Measurements from ENCODE around the gene KIF5A. TPM values are rescaled to one million over a fixed set of nuclear protein-coding genes. Genes with fewer than 3 reads are reported as not detected.
A peak's percentile ranks its signal among the peaks of the same experiment; 100 is the strongest.

The KIF5A gene
- total RNA-seq, 4 donors from 2014 or later: 1.9 to 4.8 (median 2.9) TPM

- H3K27ac ChIP-seq: no peak overlapping the region
- 44 to 48% methylated on average over 13 of the region's 13 CpGs for WGBS, 2 donors
- DNase-seq (ENCODE audit: low spot score in 2 of 2): peak; percentile 30 to 90
- no peaks in the 10 kb centered on the region for H3K4me1 ChIP-seq
- H3K9me3 ChIP-seq: no peaks in the 10 kb centered on the region
- no peaks in the 10 kb centered on the region for H3K36me3 ChIP-seq
- TF ChIP-seq EP300 (IDR thresholded peaks at IDR 0.05) (peak in 1 of 2 donors; percentile 16), CTCF (IDR thresholded peaks at IDR 0.05) (peak; percentile 89 to 96 (median 92)), POLR2A (IDR thresholded peaks at IDR 0.05) (no peak)
- no peaks in the 10 kb centered on the region for H3K27me3 ChIP-seq
- H3K4me3 ChIP-seq: no peak overlapping the region
These were observed 33.4 kb downstream of the KIF5A start for GRCh38 chr12:57583008-57583831.

DNA sequence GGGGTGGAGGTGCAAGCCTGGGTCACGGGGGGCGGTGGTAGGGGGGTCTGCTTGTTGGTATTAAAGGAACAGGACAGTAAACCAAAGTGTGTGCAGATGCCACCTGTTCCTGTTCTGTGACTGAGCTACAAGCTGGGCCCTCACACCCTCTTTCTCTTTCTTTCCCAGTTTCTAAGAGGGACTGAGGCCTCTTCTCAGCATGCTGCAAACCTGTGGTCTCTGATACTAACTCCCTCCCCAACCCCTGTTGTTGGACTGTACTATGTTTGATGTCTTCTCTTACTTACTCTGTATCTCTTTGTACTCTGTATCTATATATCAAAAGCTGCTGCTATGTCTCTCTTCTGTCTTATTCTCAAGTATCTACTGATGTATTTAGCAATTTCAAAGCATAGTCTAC is 34.2 kb downstream of the KIF5A start:
- no peak for TF ChIP-seq EP300 (IDR thresholded peaks at IDR 0.05)
- no peak for TF ChIP-seq POLR2A (IDR thresholded peaks at IDR 0.05)
- no peak for TF ChIP-seq CTCF (IDR thresholded peaks at IDR 0.05)
- Histone ChIP-seq H3K4me3 (no peak overlapping the region), H3K4me1 (no peaks in the 10 kb centered on the region), H3K36me3 (no peaks in the 10 kb centered on the region), H3K9me3 (no peaks in the 10 kb centered on the region), H3K27ac (no peak overlapping the region), H3K27me3 (no peaks in the 10 kb centered on the region)
- 91 to 96% methylated on average over 2 of the region's 2 CpGs for WGBS, 2 donors
- DNase-seq (ENCODE audit: low spot score in 2 of 2): no peak

DNA sequence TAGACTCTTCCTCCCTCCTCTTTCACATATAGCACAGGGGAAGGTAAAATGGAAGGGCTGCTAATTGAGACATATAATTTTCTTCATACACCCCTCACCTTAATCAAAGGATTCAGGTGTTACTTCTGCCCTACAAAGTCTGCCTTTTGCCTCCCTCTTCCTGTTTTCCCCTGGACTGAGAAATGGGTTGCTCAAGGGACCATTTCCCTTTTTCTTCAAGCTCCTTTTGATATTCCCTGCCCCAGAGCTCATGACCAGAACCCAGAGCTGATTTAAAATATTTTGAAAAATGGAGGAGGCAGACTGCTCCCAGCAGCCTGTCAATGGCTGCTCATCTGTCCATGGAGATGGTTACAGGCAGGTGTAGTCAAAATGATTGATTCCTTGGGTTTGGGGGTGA is 34.8 kb downstream of the KIF5A start:
- Histone ChIP-seq H3K27ac (no peak overlapping the region), H3K9me3 (no peaks in the 10 kb centered on the region), H3K4me1 (no peaks in the 10 kb centered on the region), H3K36me3 (no peaks in the 10 kb centered on the region), H3K27me3 (no peaks in the 10 kb centered on the region), H3K4me3 (no peak overlapping the region)
- no peak for TF ChIP-seq POLR2A (IDR thresholded peaks at IDR 0.05)
- no peak for TF ChIP-seq EP300 (IDR thresholded peaks at IDR 0.05)
- no peak for TF ChIP-seq CTCF (IDR thresholded peaks at IDR 0.05)
- no peak for DNase-seq (ENCODE audit: low spot score in 2 of 2)

DNA sequence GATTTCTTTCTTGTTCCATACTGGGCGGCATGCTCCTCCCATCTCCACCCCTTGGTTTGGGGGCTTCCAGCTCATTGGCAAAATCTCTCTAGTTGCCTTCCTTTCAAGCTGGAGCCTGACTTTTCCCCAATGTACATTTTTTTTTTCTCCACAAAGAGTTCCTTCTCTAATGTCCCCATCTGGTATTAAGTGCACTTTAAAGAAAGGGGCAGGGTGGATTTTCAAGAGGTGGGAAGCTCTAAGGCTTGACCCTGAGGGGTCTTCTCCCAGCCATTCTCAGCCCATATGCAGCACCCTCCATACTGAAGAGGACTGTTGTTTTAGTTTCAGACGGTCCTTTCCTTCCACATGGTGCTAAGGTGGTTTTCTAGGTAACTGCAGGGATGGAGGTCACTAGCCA is 35.3 kb downstream of the KIF5A start:
- Histone ChIP-seq H3K4me3 (no peak overlapping the region), H3K9me3 (no peaks in the 10 kb centered on the region), H3K27me3 (no peaks in the 10 kb centered on the region), H3K4me1 (no peaks in the 10 kb centered on the region), H3K36me3 (no peaks in the 10 kb centered on the region), H3K27ac (no peak overlapping the region)
- DNase-seq (ENCODE audit: low spot score in 2 of 2): no peak
- TF ChIP-seq POLR2A (IDR thresholded peaks at IDR 0.05) (no peak), CTCF (IDR thresholded peaks at IDR 0.05) (no peak), EP300 (IDR thresholded peaks at IDR 0.05) (no peak)
- WGBS, 2 donors: 72 to 78% methylated on average over 2 of the region's 2 CpGs

DNA sequence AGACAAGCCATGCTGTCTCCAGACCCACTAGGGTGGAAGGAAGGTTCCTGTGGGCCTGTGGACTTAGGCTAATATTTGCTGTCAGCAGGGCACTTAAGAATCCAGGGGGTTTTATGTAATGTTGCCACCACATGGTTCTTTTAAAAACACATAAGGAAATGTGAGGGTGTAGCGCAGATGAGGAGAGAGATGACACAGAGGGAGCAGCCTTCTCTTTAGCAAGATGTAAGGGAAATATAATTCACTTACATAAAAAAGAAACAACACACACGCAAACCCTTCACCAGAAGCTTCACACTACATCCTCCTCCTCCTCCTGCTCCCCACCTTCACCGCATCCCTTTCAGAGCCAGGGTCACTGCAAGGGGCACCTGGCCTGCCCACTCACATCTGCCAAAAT is 36.3 kb downstream of the KIF5A start:
- Histone ChIP-seq H3K9me3 (no peaks in the 10 kb centered on the region), H3K27me3 (no peaks in the 10 kb centered on the region), H3K4me1 (peaks cover 0 to 7% (median 6%) of the 10 kb centered on the region in 4 donors), H3K4me3 (no peak overlapping the region), H3K27ac (no peak overlapping the region), H3K36me3 (no peaks in the 10 kb centered on the region)
- TF ChIP-seq CTCF (IDR thresholded peaks at IDR 0.05): no peak
- TF ChIP-seq EP300 (IDR thresholded peaks at IDR 0.05): no peak
- TF ChIP-seq POLR2A (IDR thresholded peaks at IDR 0.05): no peak
- WGBS, 2 donors: 91 to 94% methylated on average over 3 of the region's 3 CpGs
- DNase-seq (ENCODE audit: low spot score in 2 of 2): no peak
